NCI-H510A treated with DMSO at 0.1 percent for 48 hours (cell line): ENCODE measurements around the gene SULT1C4.
"Not testable (repeated sequence)": the region's sequence is repeated elsewhere in the genome, so short reads cannot be mapped to it uniquely, and the experiment has no call there.

ENCODE experiments used
- DNase-seq: peaks from one replicate; lab custom pipeline; 2025; lab: John Stamatoyannopoulos, UW

SULT1C4 gene

GRCh38 chr2:108377815-108378630 is at the start of gene SULT1C4:
Gene SULT1C4 (plus strand): TSS chr2:108377954. CDS start chr2:108378338, 384 bp downstream.
- no peak for DNase-seq

- no peak for DNase-seq
Observed at GRCh38 chr2:108329771-108330170, 48.0 kb upstream of the SULT1C4 start.

- DNase-seq = no peak
Observed at GRCh38 chr2:108330979-108331378, 46.8 kb upstream of the SULT1C4 start.

GRCh38 chr2:108345951-108346350 is 31.8 kb upstream of the SULT1C4 start:
- no peak for DNase-seq

GRCh38 chr2:108346827-108347226 is 30.9 kb upstream of the SULT1C4 start:
- DNase-seq = no peak

- DNase-seq = no peak
Observed at GRCh38 chr2:108347786-108348185, 30.0 kb upstream of the SULT1C4 start.

- DNase-seq = no peak
Observed at GRCh38 chr2:108348816-108349570, 28.8 kb upstream of the SULT1C4 start.

- DNase-seq = no peak
Observed at GRCh38 chr2:108349571-108349928, 28.2 kb upstream of the SULT1C4 start.

GRCh38 chr2:108351889-108352288 is 25.9 kb upstream of the SULT1C4 start:
- no peak for DNase-seq

GRCh38 chr2:108354136-108354535 is 23.6 kb upstream of the SULT1C4 start:
- DNase-seq = no peak

- no peak for DNase-seq
Observed at GRCh38 chr2:108355906-108356734, 21.6 kb upstream of the SULT1C4 start.

GRCh38 chr2:108359336-108359735 is 18.4 kb upstream of the SULT1C4 start:
- not testable (repeated sequence) for DNase-seq

- no peak for DNase-seq
Observed at GRCh38 chr2:108360776-108361468, 16.8 kb upstream of the SULT1C4 start.

GRCh38 chr2:108363024-108363907 is 14.5 kb upstream of the SULT1C4 start:
- DNase-seq = no peak

- no peak for DNase-seq
Observed at GRCh38 chr2:108363908-108364225, 13.9 kb upstream of the SULT1C4 start.

GRCh38 chr2:108364676-108365297 is 13.0 kb upstream of the SULT1C4 start:
- no peak for DNase-seq

- DNase-seq = no peak
Observed at GRCh38 chr2:108365656-108366055, 12.1 kb upstream of the SULT1C4 start.

- DNase-seq = no peak
Observed at GRCh38 chr2:108367014-108367413, 10.7 kb upstream of the SULT1C4 start.

GRCh38 chr2:108367561-108368175 is 10.1 kb upstream of the SULT1C4 start:
- DNase-seq = no peak

- no peak for DNase-seq
Observed at GRCh38 chr2:108369153-108369552, 8.6 kb upstream of the SULT1C4 start.
